ENCODE measurements around the gene TRAM1L1.

Gene TRAM1L1

GRCh38 chr4:117084866-117085701 lies at the start of gene TRAM1L1:
Gene TRAM1L1 (minus strand): TSS chr4:117085576. CDS start chr4:117085393, 183 bp downstream.
- ATAC-seq (no peak), DNase-seq (peak; percentile 9)

- DNase-seq, result no peak
- ATAC-seq, result no peak
Observed at GRCh38 chr4:117134386-117134785, 49.0 kb upstream of the TRAM1L1 start.

- ATAC-seq, result no peak
Observed at GRCh38 chr4:117096886-117097285, 11.5 kb upstream of the TRAM1L1 start.

GRCh38 chr4:117096462-117096861 lies 11.1 kb upstream of the TRAM1L1 start:
- no peak for ATAC-seq
- DNase-seq, result no peak

More at GRCh38 chr4:117096886-117097285, 11.5 kb upstream of the TRAM1L1 start:
- no peak for DNase-seq

GRCh38 chr4:117093571-117093970 lies 8.2 kb upstream of the TRAM1L1 start:
- ATAC-seq (no peak), DNase-seq (no peak)

- ATAC-seq (no peak), DNase-seq (no peak)
Observed at GRCh38 chr4:117077760-117078159, 7.6 kb downstream of the TRAM1L1 start.

- DNase-seq (no peak), ATAC-seq (no peak)
Observed at GRCh38 chr4:117068120-117068519, 17.3 kb downstream of the TRAM1L1 start.

GRCh38 chr4:117063961-117064696 lies 21.2 kb downstream of the TRAM1L1 start:
- ATAC-seq (no peak), DNase-seq (no peak)

GRCh38 chr4:117042962-117043361 lies 42.4 kb downstream of the TRAM1L1 start:
- DNase-seq (no peak), ATAC-seq (no peak)
